ENCODE data around the gene APOBEC4. TPM values are rescaled to one million over a fixed set of nuclear protein-coding genes. Genes with fewer than 3 reads are reported as not detected.

APOBEC4 gene
- total and polyA plus RNA-seq, 5 donors from 2014 or later: not detected

DNA sequence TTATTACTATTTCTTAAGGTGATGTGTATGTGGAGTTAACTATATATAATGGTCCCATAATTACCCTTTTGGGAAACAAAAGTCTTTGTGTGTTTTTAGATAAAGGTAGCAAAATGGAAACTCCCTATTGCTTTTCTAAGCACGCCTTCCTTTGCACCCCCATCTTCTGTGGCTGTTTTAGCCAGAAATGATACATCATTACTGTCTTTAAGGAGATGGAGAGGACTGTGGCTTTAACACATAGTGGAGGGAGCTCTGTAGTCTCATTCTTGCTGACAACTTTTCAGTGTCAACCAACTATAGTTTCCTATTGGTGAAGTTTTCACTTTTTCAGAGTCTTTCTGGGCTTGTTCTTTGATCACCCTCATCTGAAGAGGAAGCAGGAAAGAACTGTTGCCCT, 1.0 kb downstream of the APOBEC4 start:
- Mint-ChIP-seq H3K27me3 (peaks cover 25% of the 10 kb centered on the region), H3K4me1 (peaks cover 14 to 23% (median 20%) of the 10 kb centered on the region in 4 donors), H3K36me3 (no peaks in the 10 kb centered on the region), H3K9me3 (no peaks in the 10 kb centered on the region), H3K27ac (peak overlapping the region; percentile 21 to 90 (median 71)), H3K4me3 (peak overlapping the region in 1 of 4 donors; percentile 12)
- peak; percentile 25 to 33 for ATAC-seq (ENCODE audit: low read depth in 2 of 2)
- peak overlapping the region; percentile 21 for H3K4me3 ChIP-seq (ENCODE audit: low read depth, low read length)
- peaks cover 3% of the 10 kb centered on the region for H3K27me3 ChIP-seq (ENCODE audit: control insufficient read depth, insufficient read depth, low read length)
- H3K36me3 ChIP-seq (ENCODE audit: control insufficient read depth, insufficient read depth, low read length): no peaks in the 10 kb centered on the region
- no peaks in the 10 kb centered on the region for H3K9me3 ChIP-seq (ENCODE audit: control insufficient read depth in 2 of 2, low read length in 2 of 2)
- peak in 1 of 3 donors; percentile 24 for DNase-seq
- no peak overlapping the region for H3K27ac ChIP-seq (ENCODE audit: insufficient read depth, low read length, poor library complexity, severe bottlenecking)
- peaks cover 14% of the 10 kb centered on the region for H3K4me1 ChIP-seq (ENCODE audit: control insufficient read depth, insufficient read depth, low read length, poor library complexity, severe bottlenecking)

DNA sequence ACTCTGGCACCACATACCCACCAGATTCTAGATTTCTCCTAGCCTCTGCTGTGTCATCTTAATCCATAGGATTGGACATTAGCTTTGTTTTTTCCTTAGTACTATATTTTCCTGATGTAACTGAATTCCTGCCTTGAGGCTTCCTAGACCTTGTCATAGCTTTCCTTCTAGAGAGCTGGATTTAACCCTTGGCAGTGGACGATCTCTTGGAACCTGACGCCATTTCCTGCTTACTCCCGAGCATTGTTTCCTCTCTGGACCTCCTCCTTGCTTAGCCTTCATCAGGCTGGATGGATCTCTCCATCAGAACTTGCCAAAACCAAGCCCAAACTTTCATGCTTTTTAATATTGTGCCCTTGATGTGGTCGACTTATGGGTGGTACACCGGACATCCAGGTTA, 1.5 kb downstream of the APOBEC4 start:
- Histone ChIP-seq H3K36me3 (ENCODE audit: control insufficient read depth, insufficient read depth, low read length) (no peaks in the 10 kb centered on the region), H3K27ac (ENCODE audit: insufficient read depth, low read length, poor library complexity, severe bottlenecking) (no peak overlapping the region), H3K27me3 (ENCODE audit: control insufficient read depth, insufficient read depth, low read length) (peaks cover 3% of the 10 kb centered on the region), H3K9me3 (ENCODE audit: control insufficient read depth in 2 of 2, low read length in 2 of 2) (no peaks in the 10 kb centered on the region), H3K4me1 (ENCODE audit: control insufficient read depth, insufficient read depth, low read length, poor library complexity, severe bottlenecking) (peaks cover 14% of the 10 kb centered on the region), H3K4me3 (ENCODE audit: low read depth, low read length) (no peak overlapping the region)
- no peak for ATAC-seq (ENCODE audit: low read depth in 2 of 2)
- Mint-ChIP-seq H3K27ac (peak overlapping the region; percentile 21 to 79 (median 76)), H3K4me1 (peaks cover 14 to 23% (median 20%) of the 10 kb centered on the region in 4 donors), H3K27me3 (peaks cover 24% of the 10 kb centered on the region), H3K4me3 (no peak overlapping the region), H3K36me3 (no peaks in the 10 kb centered on the region), H3K9me3 (no peaks in the 10 kb centered on the region)
- no peak for DNase-seq

DNA sequence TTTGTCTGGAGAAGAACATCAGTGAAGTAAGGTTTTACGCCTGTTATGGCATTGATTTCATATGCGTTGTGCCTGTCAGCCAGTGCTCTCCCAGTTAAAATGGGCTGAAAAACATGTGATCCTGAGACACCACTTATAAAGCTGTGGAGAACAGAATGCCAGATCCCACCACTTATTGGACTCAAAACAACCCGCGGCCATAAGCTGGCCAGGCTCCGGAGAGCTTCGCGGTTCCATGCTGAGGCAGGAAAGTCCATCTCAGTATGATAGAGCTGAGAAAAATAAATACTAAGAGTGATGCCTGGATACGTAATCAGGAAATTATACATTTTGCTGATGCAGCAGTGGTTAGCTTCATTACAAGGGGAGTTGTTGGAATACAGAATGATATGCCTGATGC, 5.1 kb downstream of the APOBEC4 start:
- Mint-ChIP-seq H3K36me3 (no peaks in the 10 kb centered on the region), H3K9me3 (no peaks in the 10 kb centered on the region), H3K4me3 (no peak overlapping the region), H3K27ac (no peak overlapping the region), H3K27me3 (peaks cover 23% of the 10 kb centered on the region), H3K4me1 (peaks cover 9 to 20% (median 16%) of the 10 kb centered on the region in 4 donors)
- Histone ChIP-seq H3K36me3 (ENCODE audit: control insufficient read depth, insufficient read depth, low read length) (no peaks in the 10 kb centered on the region), H3K27ac (ENCODE audit: insufficient read depth, low read length, poor library complexity, severe bottlenecking) (no peak overlapping the region), H3K4me3 (ENCODE audit: low read depth, low read length) (no peak overlapping the region), H3K4me1 (ENCODE audit: control insufficient read depth, insufficient read depth, low read length, poor library complexity, severe bottlenecking) (peaks cover 11% of the 10 kb centered on the region), H3K9me3 (ENCODE audit: control insufficient read depth in 2 of 2, low read length in 2 of 2) (no peaks in the 10 kb centered on the region), H3K27me3 (ENCODE audit: control insufficient read depth, insufficient read depth, low read length) (peaks cover 3% of the 10 kb centered on the region)
- ATAC-seq (ENCODE audit: low read depth in 2 of 2) (no peak), DNase-seq (no peak)

DNA sequence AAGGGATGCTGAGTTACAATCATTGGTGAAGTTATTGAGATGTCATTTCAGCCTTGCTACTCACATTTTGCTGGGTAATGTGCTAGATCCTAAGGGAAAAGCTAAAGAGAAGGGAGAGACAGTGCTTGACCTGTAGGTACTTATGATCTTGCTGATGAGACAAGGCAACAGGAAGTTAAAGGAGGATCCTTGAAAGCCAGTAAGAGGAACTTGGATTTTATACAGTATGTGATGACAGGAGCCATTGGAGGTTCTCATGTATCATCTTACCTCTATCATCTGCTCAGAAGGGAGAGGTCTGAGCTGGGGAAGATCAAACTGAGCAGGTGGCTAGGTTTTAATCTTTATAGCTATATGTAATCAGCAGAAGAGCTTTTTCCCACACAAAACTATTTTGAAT, 6.3 kb downstream of the APOBEC4 start:
- Mint-ChIP-seq H3K4me1 (peaks cover 2 to 7% (median 4%) of the 10 kb centered on the region in 4 donors), H3K27me3 (peaks cover 27% of the 10 kb centered on the region), H3K9me3 (no peaks in the 10 kb centered on the region), H3K36me3 (no peaks in the 10 kb centered on the region), H3K27ac (no peak overlapping the region), H3K4me3 (no peak overlapping the region)
- Histone ChIP-seq H3K4me1 (ENCODE audit: control insufficient read depth, insufficient read depth, low read length, poor library complexity, severe bottlenecking) (peaks cover 4% of the 10 kb centered on the region), H3K9me3 (ENCODE audit: control insufficient read depth in 2 of 2, low read length in 2 of 2) (no peaks in the 10 kb centered on the region), H3K4me3 (ENCODE audit: low read depth, low read length) (no peak overlapping the region), H3K36me3 (ENCODE audit: control insufficient read depth, insufficient read depth, low read length) (no peaks in the 10 kb centered on the region), H3K27ac (ENCODE audit: insufficient read depth, low read length, poor library complexity, severe bottlenecking) (no peak overlapping the region), H3K27me3 (ENCODE audit: control insufficient read depth, insufficient read depth, low read length) (peaks cover 3% of the 10 kb centered on the region)
- DNase-seq: no peak
- no peak for ATAC-seq (ENCODE audit: low read depth in 2 of 2)

DNA sequence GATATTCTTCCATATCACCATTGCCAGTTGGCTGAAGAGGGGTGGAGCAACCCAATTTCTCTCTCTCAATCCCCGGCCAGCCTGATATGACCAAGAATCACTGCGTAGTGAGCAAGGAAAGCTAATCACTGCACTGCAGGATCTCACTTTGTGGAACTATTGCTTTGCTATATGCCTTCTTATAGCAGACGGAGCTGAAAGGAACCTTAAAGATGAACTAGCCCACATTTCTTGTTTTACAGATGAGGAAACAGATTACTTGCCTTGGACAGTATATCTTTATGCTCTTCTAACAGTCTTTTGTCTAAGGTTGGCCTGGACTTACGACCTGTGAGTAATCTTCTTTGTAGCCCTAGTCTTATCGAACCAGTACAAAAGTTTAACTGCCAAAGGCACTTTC, 7.6 kb downstream of the APOBEC4 start:
- Mint-ChIP-seq H3K27me3 (peaks cover 34% of the 10 kb centered on the region), H3K4me3 (no peak overlapping the region), H3K9me3 (no peaks in the 10 kb centered on the region), H3K27ac (no peak overlapping the region), H3K36me3 (no peaks in the 10 kb centered on the region), H3K4me1 (peaks cover 0 to 7% (median under 1%) of the 10 kb centered on the region in 4 donors)
- Histone ChIP-seq H3K27me3 (ENCODE audit: control insufficient read depth, insufficient read depth, low read length) (peaks cover 3% of the 10 kb centered on the region), H3K4me3 (ENCODE audit: low read depth, low read length) (no peak overlapping the region), H3K36me3 (ENCODE audit: control insufficient read depth, insufficient read depth, low read length) (no peaks in the 10 kb centered on the region), H3K27ac (ENCODE audit: insufficient read depth, low read length, poor library complexity, severe bottlenecking) (no peak overlapping the region), H3K9me3 (ENCODE audit: control insufficient read depth in 2 of 2, low read length in 2 of 2) (no peaks in the 10 kb centered on the region), H3K4me1 (ENCODE audit: control insufficient read depth, insufficient read depth, low read length, poor library complexity, severe bottlenecking) (no peaks in the 10 kb centered on the region)
- ATAC-seq (ENCODE audit: low read depth in 2 of 2): no peak
- no peak for DNase-seq

DNA sequence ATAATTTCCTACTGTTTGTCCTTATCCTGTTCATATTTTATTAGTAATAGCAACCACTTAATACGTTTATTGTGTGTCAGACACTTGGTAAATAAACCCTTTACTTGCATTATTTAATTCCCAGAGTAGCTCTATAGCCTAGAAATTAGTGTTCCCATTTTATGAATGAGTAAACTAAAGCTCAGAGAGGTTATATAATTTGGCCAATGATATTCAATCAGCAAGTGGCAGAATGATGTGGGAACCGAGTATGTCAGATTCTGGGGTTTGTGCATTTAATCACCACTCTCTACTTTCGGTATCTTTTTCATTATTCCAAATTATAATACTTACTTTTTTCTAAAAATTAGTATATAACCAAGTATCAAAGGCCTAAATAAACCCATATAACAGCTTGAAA, 10.9 kb downstream of the APOBEC4 start:
- Histone ChIP-seq H3K9me3 (ENCODE audit: control insufficient read depth in 2 of 2, low read length in 2 of 2) (no peaks in the 10 kb centered on the region), H3K27me3 (ENCODE audit: control insufficient read depth, insufficient read depth, low read length) (no peaks in the 10 kb centered on the region), H3K4me3 (ENCODE audit: low read depth, low read length) (no peak overlapping the region), H3K36me3 (ENCODE audit: control insufficient read depth, insufficient read depth, low read length) (no peaks in the 10 kb centered on the region), H3K4me1 (ENCODE audit: control insufficient read depth, insufficient read depth, low read length, poor library complexity, severe bottlenecking) (no peaks in the 10 kb centered on the region), H3K27ac (ENCODE audit: insufficient read depth, low read length, poor library complexity, severe bottlenecking) (no peak overlapping the region)
- Mint-ChIP-seq H3K4me1 (peaks cover 0 to 7% (median 1%) of the 10 kb centered on the region in 4 donors), H3K4me3 (no peak overlapping the region), H3K27ac (no peak overlapping the region), H3K9me3 (no peaks in the 10 kb centered on the region), H3K36me3 (no peaks in the 10 kb centered on the region), H3K27me3 (peaks cover 29% of the 10 kb centered on the region)
- DNase-seq: no peak
- no peak for ATAC-seq (ENCODE audit: low read depth in 2 of 2)

DNA sequence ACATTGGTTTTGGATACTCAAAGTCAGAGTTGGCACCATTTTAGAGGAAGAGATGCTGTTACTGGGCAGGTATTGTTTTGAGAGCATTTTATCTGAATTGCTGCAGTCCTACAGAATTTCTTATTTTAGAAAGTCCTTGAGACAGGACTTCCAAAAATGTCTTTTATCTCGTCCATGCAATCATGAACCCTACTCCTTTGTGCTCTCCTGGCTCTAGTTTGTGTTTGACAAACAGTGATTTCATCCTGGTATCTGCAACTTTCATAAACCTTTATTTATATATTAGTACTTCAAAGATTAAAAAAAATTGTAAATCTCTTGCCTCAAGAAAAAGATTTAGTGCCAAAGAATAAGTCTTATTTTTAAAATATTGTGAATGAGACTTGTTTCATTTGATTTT, 12.9 kb downstream of the APOBEC4 start:
- H3K4me3 Mint-ChIP-seq: peak overlapping the region in 1 of 4 donors; percentile 6
- no peak for DNase-seq
- ATAC-seq (ENCODE audit: low read depth in 2 of 2): no peak
- H3K36me3 Mint-ChIP-seq: no peaks in the 10 kb centered on the region
- peaks cover 5% of the 10 kb centered on the region for H3K4me1 ChIP-seq (ENCODE audit: control insufficient read depth, insufficient read depth, low read length, poor library complexity, severe bottlenecking)
- H3K27ac Mint-ChIP-seq: no peak overlapping the region
- H3K9me3 Mint-ChIP-seq: peaks cover 0 to 1% (median 0%) of the 10 kb centered on the region in 7 donors
- H3K4me3 ChIP-seq (ENCODE audit: low read depth, low read length): no peak overlapping the region
- no peak overlapping the region for H3K27ac ChIP-seq (ENCODE audit: insufficient read depth, low read length, poor library complexity, severe bottlenecking)
- no peaks in the 10 kb centered on the region for H3K27me3 ChIP-seq (ENCODE audit: control insufficient read depth, insufficient read depth, low read length)
- H3K27me3 Mint-ChIP-seq: peaks cover 26% of the 10 kb centered on the region
- H3K4me1 Mint-ChIP-seq: peaks cover 0 to 13% (median 6%) of the 10 kb centered on the region in 4 donors
- no peaks in the 10 kb centered on the region for H3K36me3 ChIP-seq (ENCODE audit: control insufficient read depth, insufficient read depth, low read length)
- no peaks in the 10 kb centered on the region for H3K9me3 ChIP-seq (ENCODE audit: control insufficient read depth in 2 of 2, low read length in 2 of 2)

DNA sequence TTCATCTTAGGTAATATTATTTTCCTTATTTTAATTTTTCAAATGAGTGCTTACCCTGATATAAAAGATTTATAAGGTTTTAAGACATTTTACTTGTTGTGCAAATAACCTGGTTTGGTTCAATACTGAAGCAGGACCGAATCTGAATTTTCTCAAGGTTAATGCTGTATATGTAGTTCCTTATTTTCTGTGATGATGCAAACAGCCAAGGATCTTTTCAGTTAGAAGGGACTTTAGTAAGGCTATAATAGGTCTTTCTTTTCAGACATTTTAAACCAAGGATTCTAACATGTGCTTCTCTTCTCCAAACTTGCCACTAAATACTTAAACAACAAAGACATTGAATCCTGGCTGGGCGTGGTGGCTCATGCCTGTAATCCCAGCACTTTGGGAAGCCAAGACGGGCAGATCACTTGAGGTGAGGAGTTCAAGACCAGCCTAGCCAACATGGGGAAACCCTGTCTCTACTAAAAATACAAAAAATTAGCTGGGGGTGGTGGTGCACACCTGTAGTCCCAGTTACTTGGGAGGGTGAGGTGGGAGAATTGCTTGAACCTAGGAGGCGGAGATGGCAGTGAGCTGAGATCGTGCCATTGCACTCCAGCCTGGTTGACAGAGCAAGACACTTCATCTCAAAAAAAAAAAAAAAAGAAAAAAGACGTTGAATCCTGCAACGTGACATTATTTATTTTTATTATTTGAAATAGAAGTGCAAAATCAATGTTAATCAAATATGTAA, 14.3 kb downstream of the APOBEC4 start:
- Histone ChIP-seq H3K4me1 (ENCODE audit: control insufficient read depth, insufficient read depth, low read length, poor library complexity, severe bottlenecking) (peaks cover 18% of the 10 kb centered on the region), H3K36me3 (ENCODE audit: control insufficient read depth, insufficient read depth, low read length) (no peaks in the 10 kb centered on the region), H3K27me3 (ENCODE audit: control insufficient read depth, insufficient read depth, low read length) (no peaks in the 10 kb centered on the region), H3K27ac (ENCODE audit: insufficient read depth, low read length, poor library complexity, severe bottlenecking) (no peak overlapping the region), H3K4me3 (ENCODE audit: low read depth, low read length) (no peak overlapping the region), H3K9me3 (ENCODE audit: control insufficient read depth in 2 of 2, low read length in 2 of 2) (no peaks in the 10 kb centered on the region)
- ATAC-seq (ENCODE audit: low read depth in 2 of 2) (no peak), DNase-seq (no peak)
- Mint-ChIP-seq H3K27me3 (peaks cover 23% of the 10 kb centered on the region), H3K36me3 (no peaks in the 10 kb centered on the region), H3K27ac (no peak overlapping the region), H3K9me3 (peaks cover 0 to 1% (median 0%) of the 10 kb centered on the region in 7 donors), H3K4me3 (no peak overlapping the region), H3K4me1 (peaks cover under 1 to 21% (median 6%) of the 10 kb centered on the region in 4 donors)
